GM12873 (cell line): ENCODE results near the gene KNDC1.

Experiments used
- CTCF ChIP-seq: IDR thresholded peaks from 2 replicates; pipeline ENCODE4 v1.5.1; 2012; ENCODE audit warnings: low read depth, mild to moderate bottlenecking, moderate library complexity, low read length, control low read depth; ENCODE audit not compliant: insufficient read depth; ENCODE audit errors: missing control alignments

Gene KNDC1

GRCh38 chr10:133182791-133183645 lies 23.0 kb downstream of the KNDC1 start:
- no peak for TF ChIP-seq CTCF

GRCh38 chr10:133183646-133184378 lies 23.8 kb downstream of the KNDC1 start:
- TF ChIP-seq CTCF, result no peak

- no peak for TF ChIP-seq CTCF
Observed at GRCh38 chr10:133184591-133185244, 24.7 kb downstream of the KNDC1 start.

- TF ChIP-seq CTCF, result no peak
Observed at GRCh38 chr10:133185421-133185820, 25.4 kb downstream of the KNDC1 start.

GRCh38 chr10:133185916-133186315 lies 25.9 kb downstream of the KNDC1 start:
- no peak for TF ChIP-seq CTCF

GRCh38 chr10:133186416-133187090 lies 26.5 kb downstream of the KNDC1 start:
- no peak for TF ChIP-seq CTCF
